Neuronal stem cell (in vitro differentiated cells): ENCODE data around the gene PPP2R5B.

Source experiments
- DNase-seq: peaks from one replicate; pipeline ENCODE4 v3.0.0-alpha.2; 2013; ENCODE audit warnings: low spot score
- H2AFZ ChIP-seq: one replicate; pipeline ENCODE4 v1.6.1; 2013; ENCODE audit warnings: mild to moderate bottlenecking, low read length, inconsistent platforms
- H2AK5ac ChIP-seq: 2 replicates; pipeline ENCODE4 v1.6.1; 2013; ENCODE audit warnings: low read depth, mild to moderate bottlenecking, inconsistent platforms, low read length, moderate library complexity, mixed read lengths
- H2BK120ac ChIP-seq: 2 replicates; pipeline ENCODE4 v1.6.1; 2013; ENCODE audit warnings: low read depth, mild to moderate bottlenecking, inconsistent platforms, low read length, moderate library complexity, mixed read lengths
- H2BK12ac ChIP-seq: one replicate; pipeline ENCODE4 v1.6.1; 2013; ENCODE audit warnings: low read length, inconsistent platforms
- H2BK15ac ChIP-seq: 2 replicates; pipeline ENCODE4 v1.6.1; 2013; ENCODE audit warnings: mild to moderate bottlenecking, low read length, inconsistent platforms, mixed read lengths
- H2BK5ac ChIP-seq: one replicate; pipeline ENCODE4 v1.6.1; 2013; ENCODE audit warnings: inconsistent platforms, mild to moderate bottlenecking, low read length, moderate library complexity
- H3K14ac ChIP-seq: one replicate; pipeline ENCODE4 v1.6.1; 2013; ENCODE audit warnings: low read length, inconsistent platforms
- H3K18ac ChIP-seq: 2 replicates; pipeline ENCODE4 v1.6.1; 2013; ENCODE audit warnings: low read length, inconsistent platforms
- H3K23ac ChIP-seq: 2 replicates; pipeline ENCODE4 v1.6.1; 2013; ENCODE audit warnings: low read depth, mild to moderate bottlenecking, mixed read lengths, low read length, inconsistent platforms; ENCODE audit not compliant: poor library complexity
- H3K27ac ChIP-seq: replicated peaks from 3 replicates; pipeline ENCODE4 v1.5.1; 2013; ENCODE audit warnings: low read length, inconsistent platforms
- H3K27me3 ChIP-seq, 3 experiments: 2 replicates each; pipeline ENCODE4 v1.6.1; 2013; ENCODE audit warnings: low read length in 3 of 3, mild to moderate bottlenecking in 2 of 3, inconsistent platforms in 1 of 3, low read depth in 1 of 3, mixed read lengths in 1 of 3, moderate library complexity in 1 of 3; ENCODE audit not compliant: control insufficient read depth in 3 of 3, insufficient read depth in 3 of 3
- H3K36me3 ChIP-seq, 2 donors: replicated peaks in 1 of 2; 2 replicates each; pipeline ENCODE4 v1.6.1; 2013; ENCODE audit warnings: low read length in 2 of 2; ENCODE audit not compliant: control insufficient read depth in 2 of 2, insufficient read depth in 2 of 2
- H3K4ac ChIP-seq: 2 replicates; pipeline ENCODE4 v1.6.1; 2013; ENCODE audit warnings: inconsistent platforms, mild to moderate bottlenecking, low read length, moderate library complexity
- H3K4me1 ChIP-seq, 2 donors: 1 replicate in 1 of 2; 2 replicates in 1 of 2; pipeline ENCODE4 v1.6.1; 2013; ENCODE audit warnings: low read length in 2 of 2, low read depth in 1 of 2; ENCODE audit not compliant: control insufficient read depth in 2 of 2, insufficient read depth in 1 of 2
- H3K4me2 ChIP-seq: one replicate; pipeline ENCODE4 v1.6.1; 2013; ENCODE audit warnings: mild to moderate bottlenecking, low read length, inconsistent platforms; ENCODE audit not compliant: insufficient read depth, poor library complexity, severe bottlenecking
- H3K4me3 ChIP-seq, 2 donors: 2 replicates each; pipeline ENCODE4 v1.5.1; 2013; ENCODE audit warnings: low read length in 2 of 2, mild to moderate bottlenecking in 2 of 2, inconsistent platforms in 1 of 2, moderate library complexity in 1 of 2
- H3K79me1 ChIP-seq: one replicate; pipeline ENCODE4 v1.6.1; 2013; ENCODE audit warnings: low read depth, mild to moderate bottlenecking, inconsistent platforms, low read length, moderate library complexity
- H3K9ac ChIP-seq: one replicate; pipeline ENCODE4 v1.6.1; 2013; ENCODE audit warnings: mild to moderate bottlenecking, low read depth, low read length, inconsistent platforms; ENCODE audit not compliant: poor library complexity
- H3K9me3 ChIP-seq, 2 donors: replicated peaks in 1 of 2; 2 replicates each; pipeline versions ENCODE3 to v1.6.1; 2013; ENCODE audit warnings: low read length in 2 of 2, mild to moderate bottlenecking in 2 of 2, inconsistent platforms in 1 of 2, low read depth in 1 of 2, mixed read lengths in 1 of 2, moderate library complexity in 1 of 2; ENCODE audit not compliant: control insufficient read depth in 2 of 2, insufficient read depth in 1 of 2
- H4K8ac ChIP-seq: one replicate; pipeline ENCODE4 v1.6.1; 2013; ENCODE audit warnings: low read depth, mild to moderate bottlenecking, inconsistent platforms, low read length, moderate library complexity
- H4K91ac ChIP-seq: one replicate; pipeline ENCODE4 v1.6.1; 2013; ENCODE audit warnings: low read length, low read depth, mild to moderate bottlenecking, inconsistent platforms; ENCODE audit not compliant: poor library complexity
- WGBS, 2 donors: extraction: QIAGEN DNeasy Blood & Tissue Kit; methylation state at CpG; one replicate each; pipeline ENCODE4 v1.1.7; 2013; ENCODE audit warnings: missing lambda C conversion rate in 2 of 2, mixed read lengths in 1 of 2; ENCODE audit not compliant: insufficient read length in 2 of 2, insufficient replicate concordance in 1 of 2; ENCODE audit errors: extremely low coverage in 2 of 2; 5-methylcytosine and 5-hydroxymethylcytosine counted together

Gene PPP2R5B

GRCh38 chr11:64888729-64889511 lies 35.6 kb upstream of the PPP2R5B start:
- Histone ChIP-seq H3K36me3 (no peaks in the 10 kb centered on the region), H3K9ac (peak overlapping the region; percentile 38), H2AFZ (peak overlapping the region; percentile 93), H3K4me2 (no peak overlapping the region), H3K79me1 (no peaks in the 10 kb centered on the region), H3K27me3 (peaks cover 0 to 5% (median 0%) of the 10 kb centered on the region in 3 experiments), H3K4ac (no peak overlapping the region), H3K14ac (no peak overlapping the region), H3K9me3 (no peaks in the 10 kb centered on the region), H3K4me1 (peaks cover 11 to 14% of the 10 kb centered on the region in 2 donors), H3K4me3 (no peak overlapping the region), H2BK15ac (peak overlapping the region; percentile 45), H2BK5ac (peak overlapping the region; percentile 5), H3K27ac (no peak overlapping the region), H2BK120ac (no peak overlapping the region), H3K18ac (peak overlapping the region; percentile 85), H4K8ac (no peak overlapping the region), H2AK5ac (peak overlapping the region; percentile 10), H3K23ac (peak overlapping the region; percentile 37), H4K91ac (no peak overlapping the region), H2BK12ac (no peak overlapping the region)
- no CpG with 5 or more reads among the region's 9 CpGs for WGBS, 2 donors
- no peak for DNase-seq

GRCh38 chr11:64890522-64890939 lies 34.0 kb upstream of the PPP2R5B start:
- Histone ChIP-seq H3K9me3 (no peaks in the 10 kb centered on the region), H2AFZ (no peak overlapping the region), H3K14ac (no peak overlapping the region), H3K4me2 (no peak overlapping the region), H3K18ac (peak overlapping the region; percentile 48), H2AK5ac (no peak overlapping the region), H3K4me1 (peaks cover 11 to 14% of the 10 kb centered on the region in 2 donors), H3K79me1 (peaks cover 1% of the 10 kb centered on the region), H2BK12ac (peak overlapping the region; percentile 18), H4K8ac (no peak overlapping the region), H4K91ac (no peak overlapping the region), H3K27ac (no peak overlapping the region), H3K4me3 (no peak overlapping the region), H2BK5ac (no peak overlapping the region), H3K36me3 (no peaks in the 10 kb centered on the region), H3K23ac (peak overlapping the region; percentile 29), H2BK15ac (no peak overlapping the region), H3K9ac (no peak overlapping the region), H2BK120ac (no peak overlapping the region), H3K27me3 (no peaks in the 10 kb centered on the region), H3K4ac (no peak overlapping the region)
- no CpG with 5 or more reads among the region's 7 CpGs for WGBS, 2 donors
- DNase-seq = no peak

- WGBS, 2 donors = no CpG with 5 or more reads among the region's 25 CpGs
- no peak overlapping the region for H3K4me3 ChIP-seq
- H2BK5ac ChIP-seq = no peak overlapping the region
- peak overlapping the region; percentile 81 for H2AK5ac ChIP-seq
- H4K91ac ChIP-seq = no peak overlapping the region
- no peaks in the 10 kb centered on the region for H3K36me3 ChIP-seq
- H3K27ac ChIP-seq = no peak overlapping the region
- H3K9me3 ChIP-seq = no peaks in the 10 kb centered on the region
- H3K9ac ChIP-seq = no peak overlapping the region
- no peak overlapping the region for H2BK120ac ChIP-seq
- no peak for DNase-seq
- H2AFZ ChIP-seq = no peak overlapping the region
- no peaks in the 10 kb centered on the region for H3K27me3 ChIP-seq
- no peak overlapping the region for H3K14ac ChIP-seq
- peaks cover 11% of the 10 kb centered on the region in 2 donors for H3K4me1 ChIP-seq
- no peak overlapping the region for H2BK15ac ChIP-seq
- no peak overlapping the region for H3K4me2 ChIP-seq
- H2BK12ac ChIP-seq = no peak overlapping the region
- H3K4ac ChIP-seq = no peak overlapping the region
- H3K18ac ChIP-seq = no peak overlapping the region
- H3K79me1 ChIP-seq = peaks cover 1% of the 10 kb centered on the region
- H4K8ac ChIP-seq = no peak overlapping the region
- peak overlapping the region; percentile 73 for H3K23ac ChIP-seq
These were observed 33.2 kb upstream of the PPP2R5B start for GRCh38 chr11:64891215-64891848.

GRCh38 chr11:64891880-64892279 lies 32.6 kb upstream of the PPP2R5B start:
- Histone ChIP-seq H3K9ac (no peak overlapping the region), H2BK120ac (no peak overlapping the region), H3K4me1 (peaks cover 11% of the 10 kb centered on the region in 2 donors), H2AK5ac (no peak overlapping the region), H3K4me2 (no peak overlapping the region), H3K23ac (no peak overlapping the region), H3K36me3 (peaks cover 2 to 3% of the 10 kb centered on the region in 2 donors), H3K4ac (no peak overlapping the region), H4K91ac (no peak overlapping the region), H3K4me3 (no peak overlapping the region), H3K79me1 (peaks cover 1% of the 10 kb centered on the region), H2BK5ac (no peak overlapping the region), H4K8ac (no peak overlapping the region), H3K14ac (no peak overlapping the region), H3K9me3 (no peaks in the 10 kb centered on the region), H2AFZ (no peak overlapping the region), H3K27me3 (no peaks in the 10 kb centered on the region), H3K18ac (no peak overlapping the region), H3K27ac (no peak overlapping the region), H2BK12ac (no peak overlapping the region), H2BK15ac (no peak overlapping the region)
- no CpG with 5 or more reads among the region's 5 CpGs for WGBS, 2 donors
- DNase-seq = no peak
